ENCODE measurements around the gene CCDC30.
A peak's percentile ranks its signal among the peaks of the same experiment; 100 is the strongest.
"Not testable (repeated sequence)": the region's sequence is repeated elsewhere in the genome, so short reads cannot be mapped to it uniquely, and the experiment has no call there.

The CCDC30 gene

DNA sequence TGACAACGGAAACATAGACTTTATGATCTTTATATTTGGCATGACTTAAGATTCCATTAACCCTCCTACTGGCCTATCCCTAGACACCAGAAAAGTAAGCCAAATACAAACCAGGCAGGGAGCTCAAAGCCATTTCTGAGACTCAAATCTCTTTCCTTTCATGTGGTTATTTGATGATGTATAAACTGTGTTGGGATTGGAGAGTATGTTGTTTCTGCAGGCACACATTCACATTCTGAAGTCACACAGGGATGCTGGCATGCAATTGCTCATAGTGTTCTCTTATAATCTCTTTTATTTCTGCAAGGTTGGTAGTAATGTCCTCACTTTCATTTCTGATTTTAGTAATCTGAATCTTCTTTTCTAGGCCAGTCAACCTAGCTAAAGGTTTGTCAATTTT, 13.0 kb upstream of the CCDC30 start:
- no peak for DNase-seq (ENCODE audit: low read depth in 2 of 2)

DNA sequence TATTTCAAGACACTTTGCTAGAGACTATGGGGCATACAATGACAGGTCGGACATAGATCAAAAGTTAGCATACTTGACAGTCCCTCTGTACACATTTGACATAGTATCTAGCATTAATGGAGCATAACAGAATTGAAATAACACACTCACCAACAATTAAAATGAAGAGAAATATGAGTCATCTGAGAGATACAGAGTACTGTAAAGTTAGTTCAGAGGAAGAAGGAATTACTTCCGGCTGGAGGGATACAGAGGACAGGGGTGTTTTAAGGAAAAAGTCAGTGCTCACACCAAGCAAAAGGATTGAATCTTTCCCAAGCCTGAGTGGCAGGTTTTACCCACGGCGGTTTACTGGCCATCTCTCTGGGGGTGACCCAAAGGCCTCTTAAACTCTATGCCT, 9.7 kb upstream of the CCDC30 start:
- no peak for DNase-seq (ENCODE audit: low read depth in 2 of 2)

DNA sequence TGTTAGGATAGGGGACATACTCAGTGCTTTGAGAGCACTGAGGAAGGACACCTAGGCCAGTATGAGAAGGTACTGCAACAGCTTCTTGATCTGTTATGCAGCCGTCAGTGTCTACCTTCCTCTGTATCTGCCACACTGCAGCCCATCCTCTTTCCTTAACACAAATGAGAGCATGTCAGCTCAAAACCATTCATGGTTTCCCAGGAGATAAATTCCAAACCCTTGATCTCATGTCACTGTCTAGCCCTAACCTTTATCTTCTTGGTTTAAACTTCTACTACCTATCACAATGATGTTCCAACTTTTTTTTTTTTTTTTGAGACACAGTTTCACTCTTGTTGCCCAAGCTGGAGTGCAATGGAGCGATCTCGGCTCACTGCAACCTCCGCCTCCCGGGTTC, 8.7 kb upstream of the CCDC30 start:
- DNase-seq (ENCODE audit: low read depth in 2 of 2) = no peak

DNA sequence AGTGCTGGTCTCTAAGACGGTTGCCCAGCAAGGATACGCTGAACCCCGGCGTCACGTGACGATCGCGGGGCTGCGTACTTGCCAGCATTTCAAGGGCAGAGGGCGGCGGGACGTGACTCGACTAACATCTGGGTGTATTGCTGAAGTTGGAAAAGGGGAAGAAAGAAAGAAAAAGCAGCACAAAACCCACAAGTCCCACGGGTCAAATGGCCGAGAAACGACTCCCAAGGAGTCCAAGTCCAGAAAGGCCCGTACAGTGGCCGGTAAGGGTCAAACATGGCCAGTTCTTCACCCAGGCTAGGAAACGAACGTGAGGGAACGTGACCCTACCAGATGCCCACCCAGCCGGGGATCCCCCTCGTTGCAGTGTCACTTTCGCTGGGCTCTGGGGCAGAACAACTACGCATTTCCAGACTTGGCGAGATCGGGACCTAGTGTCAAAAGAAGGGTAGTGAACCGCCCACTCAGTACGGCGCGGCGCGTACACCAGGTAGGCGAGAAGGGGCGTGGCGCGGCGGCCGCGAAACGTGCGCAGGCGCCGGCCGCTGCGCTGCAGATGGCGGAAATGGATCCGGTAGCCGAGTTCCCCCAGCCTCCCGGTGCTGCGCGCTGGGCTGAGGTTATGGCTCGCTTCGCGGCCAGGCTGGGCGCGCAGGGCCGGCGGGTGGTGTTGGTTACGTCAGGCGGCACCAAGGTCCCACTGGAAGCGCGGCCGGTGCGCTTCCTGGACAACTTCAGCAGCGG, 6.9 kb upstream of the CCDC30 start, which contains the start of the genes PPCS and ZMYND12:
Gene PPCS, plus strand, starts transcription at position 534 of the 744 bp plus-strand sequence. Its CDS starts 23 bp downstream, at position 557.
Gene ZMYND12, minus strand, starts transcription at position 13 of the 744 bp plus-strand sequence. CDS start 25 bp downstream, outside the sequence.
- DNase-seq (ENCODE audit: low read depth in 2 of 2) = peak; percentile 83 to 87

DNA sequence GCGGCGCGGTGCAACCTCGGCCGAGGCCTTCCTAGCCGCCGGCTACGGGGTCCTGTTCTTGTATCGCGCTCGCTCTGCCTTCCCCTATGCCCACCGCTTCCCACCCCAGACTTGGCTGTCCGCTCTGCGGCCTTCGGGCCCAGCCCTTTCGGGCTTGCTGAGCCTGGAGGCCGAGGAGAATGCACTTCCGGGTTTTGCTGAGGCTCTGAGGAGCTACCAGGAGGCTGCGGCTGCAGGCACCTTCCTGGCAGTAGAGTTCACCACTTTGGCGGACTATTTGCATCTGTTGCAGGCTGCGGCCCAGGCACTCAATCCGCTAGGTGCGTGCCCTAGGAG, 6.4 kb upstream of the CCDC30 start:
- peak; percentile 14 to 26 for DNase-seq (ENCODE audit: low read depth in 2 of 2)

DNA sequence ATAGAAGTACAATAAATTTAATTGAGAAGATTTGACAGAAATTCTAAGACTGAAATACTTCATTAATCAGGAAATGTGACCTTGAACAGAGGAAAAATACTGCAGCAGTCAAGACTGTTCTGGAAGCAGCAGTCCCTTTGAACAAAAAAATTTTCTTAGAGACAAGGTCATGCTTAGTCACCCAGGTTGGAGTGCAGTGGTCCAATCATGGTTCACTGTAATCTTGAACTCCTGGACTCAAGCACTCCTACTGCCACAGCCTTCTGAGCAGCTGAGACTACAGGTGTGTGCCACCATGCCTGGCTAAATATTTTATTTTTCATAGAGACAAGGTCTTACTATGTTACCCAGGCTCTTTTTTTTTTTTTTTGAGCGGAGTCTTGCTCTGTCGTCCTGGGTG, 1.9 kb upstream of the CCDC30 start:
- DNase-seq (ENCODE audit: low read depth in 2 of 2) = no peak

DNA sequence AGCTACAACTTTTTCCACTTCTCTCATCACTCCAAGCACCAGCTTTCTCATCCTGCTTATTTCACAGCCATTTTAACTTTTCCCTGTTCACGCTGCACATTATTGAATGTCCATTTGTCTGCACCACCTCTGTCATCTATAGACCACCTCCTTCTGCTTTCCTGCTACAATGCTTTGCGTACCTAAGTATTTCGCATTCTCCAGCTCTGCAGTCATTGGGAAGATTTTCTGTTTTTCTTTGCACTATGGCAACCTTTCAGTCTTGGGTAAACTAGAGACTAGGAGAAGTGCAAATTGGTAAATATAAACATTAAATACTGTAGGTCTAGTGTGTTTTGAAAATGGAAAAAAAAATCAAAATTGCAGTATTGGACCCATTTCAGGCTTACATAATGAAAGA, 835 bp downstream of the CCDC30 start:
- DNase-seq (ENCODE audit: low read depth in 2 of 2) = no peak

DNA sequence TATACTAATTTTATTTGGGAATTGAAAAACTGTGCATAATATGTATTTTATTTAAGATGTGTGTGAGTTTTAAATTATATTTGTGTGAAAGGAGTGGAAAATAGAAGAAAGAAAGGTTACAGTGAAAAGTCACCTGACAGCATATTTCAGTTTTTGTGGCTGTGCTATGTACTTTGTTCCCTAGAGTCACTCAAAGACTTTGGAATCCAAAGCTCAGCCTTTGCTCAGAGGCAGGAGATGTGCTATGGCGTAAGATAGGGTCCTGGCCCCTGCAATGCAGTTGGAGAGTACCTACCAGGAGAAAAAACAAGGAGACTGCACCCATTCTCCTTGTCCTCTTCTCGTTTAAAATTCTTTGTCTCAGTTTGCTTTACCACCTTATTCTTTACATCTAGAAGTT, 2.9 kb downstream of the CCDC30 start:
- DNase-seq (ENCODE audit: low read depth in 2 of 2) = no peak

DNA sequence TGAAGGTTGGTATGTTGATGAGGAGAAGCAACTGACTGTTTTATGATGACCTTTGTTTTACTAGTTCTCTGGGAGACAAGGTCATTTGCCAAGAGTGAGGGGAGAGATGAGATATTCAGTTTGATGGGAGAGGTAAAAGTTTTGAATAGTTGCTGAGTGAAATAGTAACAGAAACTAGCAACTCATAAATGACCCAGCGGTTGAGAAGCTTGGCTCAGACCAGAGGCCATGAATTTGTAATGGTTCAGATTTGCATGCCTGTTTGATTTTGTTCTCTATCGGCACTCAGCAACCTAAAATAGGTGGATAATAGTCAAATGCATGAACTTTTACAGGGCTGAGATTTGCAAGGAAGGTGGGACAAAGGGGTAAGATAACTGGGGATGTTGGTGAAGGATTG, 6.6 kb downstream of the CCDC30 start:
- no peak for DNase-seq (ENCODE audit: low read depth in 2 of 2)

DNA sequence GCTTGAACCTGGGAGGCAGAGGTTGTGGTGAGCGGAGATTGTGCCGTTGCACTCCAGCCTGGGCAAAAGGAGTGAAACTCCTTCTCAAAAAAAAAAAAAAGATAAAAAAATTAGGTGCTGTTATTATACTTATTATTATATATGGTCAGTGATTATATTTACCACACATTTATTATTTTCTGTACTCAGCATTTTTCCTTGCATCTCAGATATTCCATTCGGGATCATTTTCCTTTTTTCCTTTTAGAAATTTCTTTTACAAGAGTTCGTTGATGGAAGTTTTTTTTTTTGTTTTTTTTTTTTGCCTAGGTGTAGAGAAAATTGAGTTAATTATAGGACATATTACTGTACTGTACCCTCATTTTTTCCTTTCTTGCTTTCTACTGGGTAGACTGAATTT, 13.5 kb downstream of the CCDC30 start:
- DNase-seq (ENCODE audit: low read depth in 2 of 2) = no peak

DNA sequence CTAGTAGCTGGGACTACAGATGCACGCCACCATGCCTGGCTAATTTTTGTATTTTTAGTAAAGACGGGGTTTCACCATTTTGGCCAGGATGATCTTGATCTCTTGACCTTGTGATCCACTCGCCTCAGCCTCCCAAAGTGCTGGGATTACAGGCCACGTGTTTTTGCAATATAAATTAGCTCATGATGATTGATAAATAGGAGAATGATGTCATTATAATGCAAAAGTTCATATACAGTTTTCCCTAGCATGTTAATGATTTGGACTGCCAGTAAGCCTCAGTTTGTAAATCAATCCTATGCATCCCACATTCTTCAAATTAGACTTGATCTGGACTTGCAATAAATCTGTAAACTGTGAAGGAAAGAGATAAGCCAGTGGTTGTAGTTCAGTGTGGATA, 14.3 kb downstream of the CCDC30 start:
- DNase-seq (ENCODE audit: low read depth in 2 of 2) = not testable (repeated sequence)

DNA sequence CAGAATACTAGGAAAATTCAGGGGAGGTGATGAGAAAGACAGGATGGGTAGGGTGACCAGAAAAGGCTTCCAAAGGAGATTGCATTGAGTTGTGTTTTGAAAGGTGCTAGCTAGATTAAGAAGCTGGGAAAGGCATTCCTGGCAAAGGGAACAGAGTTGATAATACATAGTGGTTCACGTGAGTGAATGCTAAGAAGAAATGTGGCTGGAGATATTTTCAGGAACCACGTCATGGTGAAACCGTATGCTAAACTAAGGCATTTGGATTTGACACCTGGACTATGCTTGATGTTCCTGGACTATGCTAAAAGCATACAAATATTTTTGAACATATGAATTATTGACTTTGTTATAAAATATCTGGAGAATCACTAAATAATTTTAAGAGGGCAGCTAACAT, 14.7 kb downstream of the CCDC30 start:
- no peak for DNase-seq (ENCODE audit: low read depth in 2 of 2)

DNA sequence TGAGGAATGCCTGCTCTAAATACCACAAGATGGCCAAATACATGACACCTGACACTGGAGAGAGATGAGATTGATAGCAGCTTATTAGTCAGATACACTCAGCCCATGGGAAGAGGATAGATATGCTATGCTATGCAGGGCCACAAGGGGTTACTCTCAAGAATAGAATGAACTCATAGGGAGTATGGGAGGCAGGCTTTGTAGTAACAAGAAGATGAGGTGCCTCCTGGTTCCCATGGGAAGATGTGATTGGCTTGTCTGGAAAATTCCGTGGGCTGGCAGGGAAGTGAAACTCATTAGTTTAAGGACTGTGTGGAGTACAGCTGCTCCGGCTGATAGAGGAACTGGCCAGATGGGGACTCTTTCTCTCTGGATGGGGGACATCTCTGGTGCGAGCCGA, 16.5 kb downstream of the CCDC30 start:
- DNase-seq (ENCODE audit: low read depth in 2 of 2) = no peak

DNA sequence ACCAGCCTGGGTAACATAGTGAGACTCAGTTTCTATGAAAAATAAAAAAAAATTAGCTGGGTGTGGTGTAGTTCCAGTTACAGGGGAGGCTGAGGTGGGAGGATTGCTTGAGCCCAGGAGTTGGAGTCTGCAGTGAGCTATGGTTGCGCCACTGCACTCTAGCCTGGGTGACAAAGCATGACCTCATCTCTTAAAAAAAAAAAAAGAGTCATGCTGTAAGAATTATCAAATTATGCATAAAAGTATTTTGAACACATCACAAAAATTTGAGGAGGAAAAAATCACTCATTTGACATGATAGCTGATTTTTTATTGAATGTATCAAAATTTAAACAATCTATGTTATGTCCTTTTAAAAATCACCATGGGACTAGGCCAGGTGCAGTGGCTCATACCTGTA, 17.8 kb downstream of the CCDC30 start:
- no peak for DNase-seq (ENCODE audit: low read depth in 2 of 2)

DNA sequence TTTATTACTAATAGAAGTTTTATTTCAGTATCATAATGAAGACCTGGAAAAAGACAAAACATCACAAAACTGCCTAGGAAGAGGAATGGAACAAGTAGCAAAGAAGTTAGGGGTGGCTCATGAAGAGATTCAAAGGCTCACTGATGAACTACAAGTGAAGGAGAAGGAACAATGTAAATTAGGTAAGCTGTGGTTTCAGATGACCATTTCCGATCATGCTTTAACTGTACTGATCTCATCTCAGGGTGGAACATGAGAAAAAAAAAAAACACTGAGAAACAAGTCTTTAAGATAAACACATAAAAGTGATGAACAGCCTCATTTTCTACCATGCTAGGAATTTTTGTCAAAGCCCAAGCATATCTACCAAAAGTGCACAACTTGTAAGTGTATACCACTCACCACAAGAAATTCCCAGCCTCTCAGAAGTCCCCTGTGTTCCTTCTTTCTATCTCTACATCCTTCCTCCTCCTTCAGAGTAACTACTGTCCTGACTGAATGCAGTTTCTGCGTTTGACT, 19.6 kb downstream of the CCDC30 start:
- no peak for DNase-seq (ENCODE audit: low read depth in 2 of 2)

DNA sequence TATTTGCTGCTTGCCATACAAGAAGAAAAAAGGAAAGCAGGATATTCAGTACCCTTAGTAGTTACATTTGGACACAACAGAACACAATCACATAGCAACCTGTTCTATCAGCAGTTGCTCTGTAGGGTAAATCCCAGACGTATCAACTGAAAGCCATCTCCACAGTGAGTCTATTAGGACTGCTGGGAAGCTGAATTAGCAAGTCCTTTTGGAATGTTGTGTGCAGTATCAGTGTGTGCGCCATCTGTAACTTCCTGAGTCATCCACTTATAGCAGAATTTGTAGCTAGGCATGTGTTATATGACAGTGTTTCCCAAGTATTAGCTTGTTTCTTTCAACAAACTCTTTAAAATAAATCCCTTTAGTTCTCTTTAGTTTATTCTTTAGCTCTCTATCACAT, 21.3 kb downstream of the CCDC30 start:
- no peak for DNase-seq (ENCODE audit: low read depth in 2 of 2)

DNA sequence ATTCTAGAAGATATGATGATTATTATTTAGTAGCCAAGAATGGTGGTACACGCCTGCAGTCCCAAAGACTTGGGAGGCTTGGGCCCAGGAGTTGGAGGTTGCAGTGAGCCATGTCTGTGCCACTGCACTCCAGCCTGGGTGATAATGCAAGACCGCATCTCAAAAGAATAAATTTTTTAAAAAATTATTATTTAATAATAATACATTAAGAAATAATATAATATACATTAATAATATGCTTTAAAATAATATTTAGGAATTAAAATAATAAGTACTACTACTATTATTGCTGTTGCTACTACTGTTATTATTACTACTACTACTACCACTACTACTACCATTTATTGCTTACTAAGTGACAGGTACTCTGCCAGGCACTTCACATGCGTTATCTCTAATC, 27.2 kb downstream of the CCDC30 start:
- DNase-seq (ENCODE audit: low read depth in 2 of 2) = no peak

DNA sequence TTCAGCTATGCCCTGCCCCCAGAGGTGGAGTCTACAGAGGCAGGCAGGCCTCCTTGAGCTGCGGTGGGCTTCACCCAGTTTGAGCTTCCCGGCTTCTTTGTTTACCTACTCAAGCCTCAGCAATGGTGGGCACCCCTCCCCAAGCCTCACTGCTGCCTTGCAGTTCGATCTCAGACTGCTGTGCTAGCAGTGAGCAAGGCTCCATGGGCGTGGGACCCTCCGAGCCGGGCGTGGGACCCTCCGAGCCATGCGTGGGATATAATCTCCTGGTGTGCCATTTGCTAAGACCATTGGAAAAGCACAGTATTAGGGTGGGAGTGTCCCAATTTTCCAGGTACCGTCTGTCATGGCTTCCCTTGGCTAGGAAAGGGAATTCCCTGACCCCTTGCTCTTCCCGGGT, 38.9 kb downstream of the CCDC30 start:
- DNase-seq (ENCODE audit: low read depth in 2 of 2) = not testable (repeated sequence)

DNA sequence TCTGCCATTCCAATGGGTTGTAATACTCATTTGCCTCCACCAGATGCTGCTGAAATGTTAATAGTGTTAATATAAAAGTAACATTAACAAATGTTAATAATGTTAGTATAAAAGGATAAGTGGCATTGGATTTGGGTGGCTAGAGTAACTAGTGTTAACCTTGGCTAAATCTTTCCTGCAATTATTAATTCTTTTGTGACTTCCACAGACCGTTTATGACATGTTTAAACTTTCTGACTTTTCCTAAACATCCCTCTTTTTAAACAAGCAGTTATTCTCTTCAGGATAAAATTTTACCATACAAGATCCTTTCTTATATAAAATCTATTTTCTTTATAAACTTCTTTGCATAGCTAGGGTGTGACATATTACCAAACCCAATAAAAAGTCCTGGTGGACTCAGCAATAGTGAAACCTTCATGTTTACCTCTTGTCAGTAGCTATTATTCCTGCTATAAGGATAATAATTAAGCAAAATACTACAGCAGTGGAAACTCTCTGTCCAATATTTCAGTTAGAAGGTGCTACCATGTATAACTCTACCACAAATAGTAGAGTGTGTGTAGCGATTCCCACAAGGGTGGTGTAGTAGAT, 41.5 kb downstream of the CCDC30 start:
- DNase-seq (ENCODE audit: low read depth in 2 of 2) = no peak

DNA sequence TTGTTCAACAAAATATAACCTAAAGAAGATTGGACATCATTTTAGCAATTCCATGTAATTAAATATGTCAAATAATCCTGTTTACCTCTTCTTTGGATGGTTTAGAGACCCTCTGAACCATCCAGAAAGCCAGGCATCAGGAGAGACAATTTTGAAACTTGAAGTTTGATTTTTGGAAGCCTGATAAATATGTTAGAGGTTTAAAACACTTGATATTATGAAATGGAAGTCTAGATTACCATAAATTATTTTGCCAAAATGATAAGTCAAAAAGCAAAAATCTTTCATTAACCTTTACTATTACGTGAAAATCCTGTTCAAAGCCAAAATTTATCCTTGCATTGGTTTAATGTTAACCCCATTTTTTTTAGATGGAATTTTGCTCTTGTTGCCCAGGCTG, 43.5 kb downstream of the CCDC30 start:
- no peak for DNase-seq (ENCODE audit: low read depth in 2 of 2)

DNA sequence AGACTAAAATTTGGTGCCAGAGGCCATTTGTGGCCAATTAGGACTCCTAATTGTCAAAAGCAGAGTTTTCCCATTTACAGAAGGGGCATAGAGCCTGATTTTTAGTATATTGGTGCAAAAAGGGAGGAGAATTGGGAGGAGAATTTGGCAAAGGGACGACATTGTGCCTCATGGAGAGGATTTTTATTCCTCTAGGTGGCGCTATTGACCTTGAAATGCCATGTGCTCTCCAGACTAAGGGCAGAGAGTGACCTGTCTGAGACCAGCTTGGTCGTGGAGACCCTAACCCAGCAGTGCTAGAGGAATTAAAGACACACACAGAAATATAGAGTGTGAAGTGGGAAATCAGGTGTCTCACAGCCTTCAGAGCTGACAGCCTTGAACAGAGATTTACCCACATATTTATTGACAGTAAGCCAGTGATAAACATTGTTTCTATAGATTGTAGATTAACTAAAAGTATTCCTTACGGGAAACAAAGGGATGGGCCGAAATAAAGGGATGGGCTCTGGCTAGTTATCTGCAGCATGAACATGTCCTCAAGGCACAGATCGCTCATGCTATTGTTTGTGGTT, 48.6 kb downstream of the CCDC30 start:
- DNase-seq (ENCODE audit: low read depth in 2 of 2) = not testable (repeated sequence)

DNA sequence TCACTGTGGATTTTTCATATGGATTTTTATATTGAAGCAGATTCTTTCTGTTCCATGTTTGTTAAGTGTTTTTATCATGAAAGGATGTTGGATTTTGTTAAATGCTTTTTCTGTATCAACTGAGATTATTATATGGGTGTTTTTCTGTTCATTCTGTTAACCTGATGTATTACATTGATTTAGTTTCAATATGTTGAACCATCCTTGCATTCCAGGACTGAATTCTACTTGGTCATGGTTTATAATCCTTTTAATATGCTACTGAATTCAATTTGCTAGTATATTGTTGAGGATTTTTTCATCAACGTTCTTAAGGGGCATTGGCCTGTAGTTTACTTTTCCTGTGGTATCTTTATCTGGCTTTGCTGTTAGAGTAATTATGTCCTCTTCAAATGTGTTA, 55.8 kb downstream of the CCDC30 start:
- DNase-seq (ENCODE audit: low read depth in 2 of 2) = no peak

DNA sequence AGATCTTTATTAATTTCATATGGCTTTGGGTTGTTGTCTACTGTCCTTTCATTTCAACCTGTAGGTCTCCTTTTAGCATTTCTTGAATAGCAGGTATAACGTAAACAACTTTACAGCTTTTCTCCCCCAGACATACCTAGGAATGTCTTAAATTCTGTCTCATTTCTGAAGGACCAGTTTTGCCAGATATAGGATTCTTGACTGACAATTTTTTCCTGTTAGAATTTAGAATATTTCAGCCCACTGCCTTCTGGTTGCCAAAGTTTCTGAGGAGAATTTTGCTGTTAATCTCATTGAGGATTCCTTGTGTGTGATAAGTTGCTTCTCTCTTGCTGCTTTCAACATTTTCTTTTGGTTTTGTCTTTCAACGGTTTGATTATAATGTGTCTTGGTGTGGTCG, 60.1 kb downstream of the CCDC30 start:
- DNase-seq (ENCODE audit: low read depth in 2 of 2) = no peak
